ENCODE results near the gene BAIAP2. TPM values are rescaled to one million over a fixed set of nuclear protein-coding genes. Genes with fewer than 3 reads are reported as not detected.

Gene BAIAP2
- total RNA-seq, 4 donors from 2014 or later, result 7.3 to 36.1 (median 15.4) TPM

- H3K27me3 ChIP-seq, result no peaks in the 10 kb centered on the region
- intact Hi-C loops (cut with DNase I; ENCODE audit: low total_unique reads), result no loop called here
- in situ Hi-C loops (cut with MboI; ENCODE audit: low sequenced_read_pairs in 4 of 4), result no loop called here
- no peak for DNase-seq
- ATAC-seq, result no peak
- TF ChIP-seq CTCF (IDR thresholded peaks at IDR 0.05 in 4 of 5, conservative IDR thresholded peaks at IDR 0.05 in 1 of 5), result no peak
- no peak for TF ChIP-seq POLR2A (IDR thresholded peaks at IDR 0.05)
- H3K36me3 ChIP-seq, result no peaks in the 10 kb centered on the region
- no peaks in the 10 kb centered on the region for H3K9me3 ChIP-seq
- no peaks in the 10 kb centered on the region for H3K4me1 ChIP-seq
- no peak overlapping the region for H3K27ac ChIP-seq
- no peak overlapping the region for H3K4me3 ChIP-seq
Measured at GRCh38 chr17:81114351-81115093, 79.6 kb downstream of the BAIAP2 start.

- no peak overlapping the region for H3K4me3 ChIP-seq
- H3K36me3 ChIP-seq, result no peaks in the 10 kb centered on the region
- H3K9me3 ChIP-seq, result no peaks in the 10 kb centered on the region
- H3K27ac ChIP-seq, result no peak overlapping the region
- TF ChIP-seq POLR2A (IDR thresholded peaks at IDR 0.05) (no peak), CTCF (IDR thresholded peaks at IDR 0.05 in 4 of 5, conservative IDR thresholded peaks at IDR 0.05 in 1 of 5) (no peak)
- DNase-seq, result no peak
- no peak for ATAC-seq
- in situ Hi-C loops (cut with MboI; ENCODE audit: low sequenced_read_pairs in 4 of 4) (no loop called here), intact Hi-C loops (cut with DNase I; ENCODE audit: low total_unique reads) (no loop called here)
- H3K27me3 ChIP-seq, result no peaks in the 10 kb centered on the region
- H3K4me1 ChIP-seq, result no peaks in the 10 kb centered on the region
Measured at GRCh38 chr17:81115219-81115618, 80.3 kb downstream of the BAIAP2 start.

- H3K27me3 ChIP-seq, result no peaks in the 10 kb centered on the region
- in situ Hi-C loops (cut with MboI; ENCODE audit: low sequenced_read_pairs in 4 of 4), result no loop called here
- no peak overlapping the region for H3K4me3 ChIP-seq
- H3K9me3 ChIP-seq, result no peaks in the 10 kb centered on the region
- no peaks in the 10 kb centered on the region for H3K4me1 ChIP-seq
- DNase-seq (no peak), ATAC-seq (no peak)
- intact Hi-C loops (cut with DNase I; ENCODE audit: low total_unique reads), result no loop called here
- no peaks in the 10 kb centered on the region for H3K36me3 ChIP-seq
- no peak overlapping the region for H3K27ac ChIP-seq
- TF ChIP-seq POLR2A (IDR thresholded peaks at IDR 0.05), result no peak
- TF ChIP-seq CTCF (IDR thresholded peaks at IDR 0.05 in 4 of 5, conservative IDR thresholded peaks at IDR 0.05 in 1 of 5), result no peak
Measured at GRCh38 chr17:81115749-81116464, 81.0 kb downstream of the BAIAP2 start.

- intact Hi-C loops (cut with DNase I; ENCODE audit: low total_unique reads), result no loop called here
- Histone ChIP-seq H3K4me1 (no peaks in the 10 kb centered on the region), H3K4me3 (no peak overlapping the region), H3K36me3 (no peaks in the 10 kb centered on the region), H3K9me3 (no peaks in the 10 kb centered on the region), H3K27me3 (no peaks in the 10 kb centered on the region), H3K27ac (no peak overlapping the region)
- ATAC-seq (no peak), DNase-seq (no peak)
- TF ChIP-seq CTCF (IDR thresholded peaks at IDR 0.05 in 4 of 5, conservative IDR thresholded peaks at IDR 0.05 in 1 of 5), result no peak
- TF ChIP-seq POLR2A (IDR thresholded peaks at IDR 0.05), result no peak
- in situ Hi-C loops (cut with MboI; ENCODE audit: low sequenced_read_pairs in 4 of 4), result no loop called here
Measured at GRCh38 chr17:81116704-81117103, 81.8 kb downstream of the BAIAP2 start.

All from gastrocnemius medialis (tissue), 4 donors.